Activated CD8-positive, alpha-beta memory T cell treated with anti-CD3 and anti-CD28 coated beads, Interleukin-2, amount 50 U/mL, for 24 hours (primary cell): ENCODE data around the gene FAM90A26.
"Not testable (repeated sequence)": the region's sequence is repeated elsewhere in the genome, so short reads cannot be mapped to it uniquely, and the experiment has no call there.

Source experiments
- DNase-seq: peaks from one replicate; pipeline ENCODE4 v3.0.0-alpha.2; 2020; ENCODE audit errors: extremely low read depth

The FAM90A26 gene

DNA sequence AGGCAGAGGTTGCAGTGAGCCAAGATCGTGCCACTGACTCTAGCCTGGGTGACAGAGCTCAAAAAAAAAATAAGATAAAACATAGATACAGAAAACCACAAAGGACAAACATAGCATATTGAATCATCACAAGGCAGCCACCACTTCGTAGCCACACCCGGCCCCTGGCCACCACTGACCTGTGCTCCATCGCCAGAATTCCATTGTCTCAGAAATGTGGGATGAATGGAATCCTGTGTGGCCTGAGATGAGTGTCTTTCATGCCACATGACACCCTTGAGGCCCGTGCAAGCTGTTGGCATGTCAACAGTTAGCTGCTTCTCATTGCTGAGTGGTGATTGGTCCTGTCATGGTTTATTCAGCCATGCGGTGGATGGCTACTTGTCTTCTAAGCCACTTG, 10.2 kb upstream of the FAM90A26 start:
- not testable (repeated sequence) for DNase-seq

DNA sequence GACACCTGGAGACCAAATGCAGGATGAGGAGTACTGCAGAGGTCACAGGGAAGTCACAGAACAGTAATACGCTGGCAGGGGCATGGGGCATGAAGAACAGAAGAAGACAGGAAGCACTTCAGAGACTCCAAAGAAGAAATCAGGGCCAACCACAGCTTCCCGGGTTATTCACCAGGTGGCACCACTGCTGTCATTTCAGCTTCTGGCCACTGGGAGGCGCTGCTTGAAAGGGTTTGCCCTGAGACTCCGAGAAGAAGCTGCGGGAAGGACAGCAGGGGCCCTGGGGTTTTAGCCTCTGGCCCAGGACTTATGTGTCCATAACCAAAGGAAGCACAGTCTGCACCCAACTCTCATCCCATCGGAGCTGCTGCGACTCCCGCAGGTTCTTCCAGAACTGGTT, 4.2 kb upstream of the FAM90A26 start:
- not testable (repeated sequence) for DNase-seq

DNA sequence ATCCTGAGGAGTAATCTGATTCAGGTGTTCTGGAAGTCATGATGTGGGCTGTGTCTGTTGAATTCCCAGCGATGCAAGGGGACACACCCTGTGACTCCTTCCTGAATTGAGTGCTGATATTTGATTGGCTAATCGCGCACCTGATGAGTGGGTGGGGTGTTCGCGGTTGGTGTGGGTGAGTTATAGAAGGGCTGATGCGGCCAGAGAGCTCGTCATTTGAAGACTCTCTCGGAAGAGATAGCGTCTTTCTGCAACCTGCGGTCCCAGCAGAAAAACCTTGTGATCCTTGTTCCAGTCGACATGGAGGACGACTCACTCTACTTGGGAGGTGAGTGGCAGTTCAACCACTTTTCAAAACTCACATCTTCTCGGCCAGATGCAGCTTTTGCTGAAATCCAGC, 40.1 kb downstream of the FAM90A26 start, which contains the start of gene USP17L10:
USP17L10 (plus strand) TSS at position 301 of the 400 bp plus-strand sequence; CDS start at position 301, 0 bp downstream.
- not testable (repeated sequence) for DNase-seq

DNA sequence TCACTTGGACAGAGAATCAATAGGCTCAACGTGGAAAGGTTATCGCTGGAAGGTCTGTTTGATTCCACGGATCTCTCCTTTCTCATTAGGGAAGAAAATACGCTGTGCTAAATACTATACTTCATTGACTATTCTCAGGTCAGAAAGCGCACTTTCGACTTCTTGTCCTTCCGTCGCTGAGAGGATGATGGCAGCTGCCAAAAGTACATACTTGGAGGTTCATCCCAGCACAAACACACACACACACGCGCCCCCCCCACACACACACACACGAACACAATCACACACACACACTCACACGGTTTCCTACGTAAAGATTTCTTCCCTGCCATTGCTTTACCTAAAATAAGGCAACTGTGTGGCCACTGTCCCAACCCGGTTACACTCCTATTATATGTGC, 44.5 kb downstream of the FAM90A26 start:
- DNase-seq: not testable (repeated sequence)

DNA sequence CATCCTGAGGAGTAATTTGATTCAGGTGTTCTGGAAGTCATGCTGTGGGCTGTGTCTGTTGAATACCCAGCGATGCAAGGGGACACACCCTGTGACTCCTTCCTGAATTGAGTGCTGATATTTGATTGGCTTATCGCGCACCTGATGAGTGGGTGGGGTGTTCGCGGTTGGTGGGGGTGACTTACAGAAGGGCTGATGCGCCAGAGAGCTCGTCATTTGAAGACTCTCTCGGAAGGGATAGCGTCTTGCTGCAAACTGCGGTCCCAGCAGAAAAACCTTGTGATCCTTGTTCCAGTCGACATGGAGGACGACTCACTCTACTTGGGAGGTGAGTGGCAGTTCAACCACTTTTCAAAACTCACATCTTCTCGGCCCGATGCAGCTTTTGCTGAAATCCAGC, 44.9 kb downstream of the FAM90A26 start, which contains the start of gene USP17L11:
USP17L11 (plus strand) TSS at position 301 of the 400 bp plus-strand sequence; CDS start at position 301, 0 bp downstream.
- not testable (repeated sequence) for DNase-seq

DNA sequence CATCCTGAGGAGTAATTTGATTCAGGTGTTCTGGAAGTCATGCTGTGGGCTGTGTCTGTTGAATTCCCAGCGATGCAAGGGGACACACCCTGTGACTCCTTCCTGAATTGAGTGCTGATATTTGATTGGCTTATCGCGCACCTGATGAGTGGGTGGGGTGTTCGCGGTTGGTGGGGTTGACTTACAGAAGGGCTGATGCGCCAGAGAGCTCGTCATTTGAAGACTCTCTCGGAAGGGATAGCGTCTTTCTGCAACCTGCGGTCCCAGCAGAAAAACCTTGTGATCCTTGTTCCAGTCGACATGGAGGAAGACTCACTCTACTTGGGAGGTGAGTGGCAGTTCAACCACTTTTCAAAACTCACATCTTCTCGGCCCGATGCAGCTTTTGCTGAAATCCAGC, 49.6 kb downstream of the FAM90A26 start, which contains the start of gene USP17L12:
USP17L12 (plus strand) TSS at position 301 of the 400 bp plus-strand sequence; CDS start at position 301, 0 bp downstream.
- DNase-seq: not testable (repeated sequence)

DNA sequence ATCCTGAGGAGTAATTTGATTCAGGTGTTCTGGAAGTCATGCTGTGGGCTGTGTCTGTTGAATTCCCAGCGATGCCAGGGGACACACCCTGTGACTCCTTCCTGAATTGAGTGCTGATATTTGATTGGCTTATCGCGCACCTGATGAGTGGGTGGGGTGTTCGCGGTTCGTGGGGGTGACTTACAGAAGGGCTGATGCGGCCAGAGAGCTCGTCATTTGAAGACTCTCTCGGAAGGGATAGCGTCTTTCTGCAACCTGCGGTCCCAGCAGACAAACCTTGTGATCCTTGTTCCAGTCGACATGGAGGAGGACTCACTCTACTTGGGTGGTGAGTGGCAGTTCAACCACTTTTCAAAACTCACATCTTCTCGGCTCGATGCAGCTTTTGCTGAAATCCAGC, 54.4 kb downstream of the FAM90A26 start, which contains the start of gene USP17L13:
USP17L13 (plus strand) TSS at position 301 of the 400 bp plus-strand sequence; CDS start at position 301, 0 bp downstream.
- DNase-seq: not testable (repeated sequence)
